ENCODE measurements around the gene MINDY2.

MINDY2 gene

DNA sequence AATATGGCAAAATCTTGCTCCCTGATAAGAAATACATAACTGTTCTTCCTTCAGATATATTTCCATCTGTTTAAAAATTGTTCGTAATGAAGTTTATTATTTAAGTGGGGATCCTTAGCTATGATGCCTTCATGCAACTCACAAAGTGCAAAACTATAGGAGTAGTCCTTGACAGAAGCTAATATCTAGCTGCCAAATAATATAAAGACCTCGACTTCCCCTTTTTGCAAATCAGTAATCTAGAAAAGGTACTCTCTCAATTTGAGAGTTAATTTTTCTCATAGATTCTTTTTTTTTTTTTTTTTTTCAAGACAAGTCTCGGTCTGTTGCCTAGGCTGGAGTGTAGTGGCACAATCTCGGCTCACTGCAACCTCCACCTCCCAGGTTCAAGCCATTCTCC is 139.4 kb downstream of the MINDY2 start:
- TF ChIP-seq, protein P1, sequence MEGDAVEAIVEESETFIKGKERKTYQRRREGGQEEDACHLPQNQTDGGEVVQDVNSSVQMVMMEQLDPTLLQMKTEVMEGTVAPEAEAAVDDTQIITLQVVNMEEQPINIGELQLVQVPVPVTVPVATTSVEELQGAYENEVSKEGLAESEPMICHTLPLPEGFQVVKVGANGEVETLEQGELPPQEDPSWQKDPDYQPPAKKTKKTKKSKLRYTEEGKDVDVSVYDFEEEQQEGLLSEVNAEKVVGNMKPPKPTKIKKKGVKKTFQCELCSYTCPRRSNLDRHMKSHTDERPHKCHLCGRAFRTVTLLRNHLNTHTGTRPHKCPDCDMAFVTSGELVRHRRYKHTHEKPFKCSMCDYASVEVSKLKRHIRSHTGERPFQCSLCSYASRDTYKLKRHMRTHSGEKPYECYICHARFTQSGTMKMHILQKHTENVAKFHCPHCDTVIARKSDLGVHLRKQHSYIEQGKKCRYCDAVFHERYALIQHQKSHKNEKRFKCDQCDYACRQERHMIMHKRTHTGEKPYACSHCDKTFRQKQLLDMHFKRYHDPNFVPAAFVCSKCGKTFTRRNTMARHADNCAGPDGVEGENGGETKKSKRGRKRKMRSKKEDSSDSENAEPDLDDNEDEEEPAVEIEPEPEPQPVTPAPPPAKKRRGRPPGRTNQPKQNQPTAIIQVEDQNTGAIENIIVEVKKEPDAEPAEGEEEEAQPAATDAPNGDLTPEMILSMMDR (IDR thresholded peaks at IDR 0.05; ENCODE audit: low read depth, low read length, missing control alignments): no peak
- no peak for DNase-seq (ENCODE audit: low read depth)
- in situ Hi-C loops (cut with HindIII; ENCODE audit: low sequenced_read_pairs): no loop called here
- no peak overlapping the region for H3K4me3 ChIP-seq (ENCODE audit: low read depth, low read length)

Measured in astrocyte of the cerebellum (primary cell).